Vagina (tissue), 2 donors: ENCODE results near the gene KDM7A.

Experiments used
- POLR2A ChIP-seq, 2 donors: fragments of 450-650 bp; IDR thresholded peaks; one replicate each; pipeline ENCODE4 v1.6.1; 2017; ENCODE audit warnings: antibody characterized with exemption in 2 of 2, mild to moderate bottlenecking in 2 of 2, moderate library complexity in 2 of 2
- TF ChIP-seq, protein P1 (sequence below), 3 experiments: fragments of 450-650 bp in 2 of 3; fragments of 200-600 bp in 1 of 3; sonication (generic) in 1 of 3; IDR thresholded peaks; one replicate each; pipeline ENCODE4 v1.5.1; 2017 to 2019; ENCODE audit warnings: antibody characterized with exemption in 3 of 3, mild to moderate bottlenecking in 2 of 3, moderate library complexity in 2 of 3

DNA sequence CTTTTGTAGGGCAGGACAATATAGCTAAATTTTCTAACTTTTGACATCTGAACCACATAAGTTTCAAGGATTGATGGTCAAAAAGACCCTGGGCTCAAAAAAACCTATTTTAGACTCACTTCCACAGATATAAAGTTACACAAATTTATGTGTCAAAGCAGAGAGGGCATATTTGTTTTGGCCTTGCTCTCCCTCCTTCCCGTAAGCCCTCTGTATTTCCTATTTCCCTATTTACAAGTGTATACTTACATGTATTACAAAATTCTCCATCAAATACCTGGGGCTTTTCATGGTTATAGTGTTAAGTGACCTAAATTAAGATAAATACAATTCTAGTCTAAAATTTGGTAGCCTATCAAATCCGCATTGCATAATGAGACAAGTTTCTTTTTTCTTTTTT lies 2.6 kb downstream of the KDM7A start:
- TF ChIP-seq POLR2A (IDR thresholded peaks at IDR 0.05): no peak
- TF ChIP-seq, protein P1, sequence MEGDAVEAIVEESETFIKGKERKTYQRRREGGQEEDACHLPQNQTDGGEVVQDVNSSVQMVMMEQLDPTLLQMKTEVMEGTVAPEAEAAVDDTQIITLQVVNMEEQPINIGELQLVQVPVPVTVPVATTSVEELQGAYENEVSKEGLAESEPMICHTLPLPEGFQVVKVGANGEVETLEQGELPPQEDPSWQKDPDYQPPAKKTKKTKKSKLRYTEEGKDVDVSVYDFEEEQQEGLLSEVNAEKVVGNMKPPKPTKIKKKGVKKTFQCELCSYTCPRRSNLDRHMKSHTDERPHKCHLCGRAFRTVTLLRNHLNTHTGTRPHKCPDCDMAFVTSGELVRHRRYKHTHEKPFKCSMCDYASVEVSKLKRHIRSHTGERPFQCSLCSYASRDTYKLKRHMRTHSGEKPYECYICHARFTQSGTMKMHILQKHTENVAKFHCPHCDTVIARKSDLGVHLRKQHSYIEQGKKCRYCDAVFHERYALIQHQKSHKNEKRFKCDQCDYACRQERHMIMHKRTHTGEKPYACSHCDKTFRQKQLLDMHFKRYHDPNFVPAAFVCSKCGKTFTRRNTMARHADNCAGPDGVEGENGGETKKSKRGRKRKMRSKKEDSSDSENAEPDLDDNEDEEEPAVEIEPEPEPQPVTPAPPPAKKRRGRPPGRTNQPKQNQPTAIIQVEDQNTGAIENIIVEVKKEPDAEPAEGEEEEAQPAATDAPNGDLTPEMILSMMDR (IDR thresholded peaks at IDR 0.05): no peak
